Ishikawa (cell line): ENCODE data around the gene FASN.
A peak's percentile ranks its signal among the peaks of the same experiment; 100 is the strongest.

ENCODE experiments used
- CEBPB ChIP-seq: IDR thresholded peaks from 2 replicates; pipeline ENCODE4 v1.6.1; 2012
- CREB1 ChIP-seq: IDR thresholded peaks from 2 replicates; pipeline ENCODE4 v1.6.1; 2012; ENCODE audit warnings: low read depth
- EGR1 ChIP-seq: IDR thresholded peaks from 2 replicates; pipeline ENCODE4 v1.6.1; 2012
- EP300 ChIP-seq: IDR thresholded peaks from 2 replicates; pipeline ENCODE4 v1.6.1; 2012; ENCODE audit warnings: borderline replicate concordance
- FOXM1 ChIP-seq: IDR thresholded peaks from 2 replicates; pipeline ENCODE4 v1.6.1; 2012; ENCODE audit warnings: low read depth, borderline replicate concordance
- NFIC ChIP-seq: IDR thresholded peaks from 2 replicates; pipeline ENCODE4 v1.6.1; 2012
- RAD21 ChIP-seq: IDR thresholded peaks from 2 replicates; pipeline ENCODE4 v1.6.1; 2012; ENCODE audit warnings: low read depth
- TAF1 ChIP-seq: IDR thresholded peaks from 2 replicates; pipeline ENCODE4 v1.6.1; 2012; ENCODE audit warnings: low read depth, mild to moderate bottlenecking
- TCF12 ChIP-seq: IDR thresholded peaks from 2 replicates; pipeline ENCODE4 v1.6.1; 2012; ENCODE audit warnings: low read depth
- TEAD4 ChIP-seq: IDR thresholded peaks from 2 replicates; pipeline ENCODE4 v1.6.1; 2012
- YY1 ChIP-seq: IDR thresholded peaks from 2 replicates; pipeline ENCODE4 v1.6.1; 2012; ENCODE audit warnings: low read depth
- ZBTB7A ChIP-seq: IDR thresholded peaks from 2 replicates; pipeline ENCODE4 v1.6.1; 2012; ENCODE audit warnings: low read depth
- TF ChIP-seq, protein P1 (sequence below): IDR thresholded peaks from 2 replicates; pipeline ENCODE4 v1.6.1; 2012; ENCODE audit warnings: low read depth, mild to moderate bottlenecking
- TF ChIP-seq, protein P2 (sequence below): IDR thresholded peaks from 2 replicates; pipeline ENCODE4 v1.6.1; 2012
- TF ChIP-seq, protein P3 (sequence below): IDR thresholded peaks from 2 replicates; pipeline ENCODE4 v1.6.1; 2012

FASN gene

DNA sequence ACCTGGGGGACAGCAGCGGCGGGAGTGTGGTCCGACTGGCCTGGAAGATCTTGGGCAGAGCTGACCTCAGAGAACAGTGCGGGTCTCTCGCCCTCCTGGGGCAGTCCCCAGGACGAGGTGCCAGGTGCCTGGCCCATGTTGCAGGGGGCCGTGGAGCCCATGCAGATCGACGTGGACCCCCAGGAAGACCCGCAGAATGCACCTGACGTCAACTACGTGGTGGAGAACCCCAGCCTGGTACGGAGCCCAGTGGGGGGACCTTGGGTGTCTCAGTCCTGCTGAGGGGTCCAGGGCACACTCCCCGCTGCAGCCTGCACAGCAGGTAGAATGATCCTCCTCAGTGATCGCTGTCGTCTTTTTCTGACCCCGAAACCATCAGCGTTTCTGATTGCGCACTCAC is 44.9 kb downstream of the FASN start:
- TF ChIP-seq CREB1 (no peak), TCF12 (no peak), YY1 (no peak)
- TF ChIP-seq, protein P1, sequence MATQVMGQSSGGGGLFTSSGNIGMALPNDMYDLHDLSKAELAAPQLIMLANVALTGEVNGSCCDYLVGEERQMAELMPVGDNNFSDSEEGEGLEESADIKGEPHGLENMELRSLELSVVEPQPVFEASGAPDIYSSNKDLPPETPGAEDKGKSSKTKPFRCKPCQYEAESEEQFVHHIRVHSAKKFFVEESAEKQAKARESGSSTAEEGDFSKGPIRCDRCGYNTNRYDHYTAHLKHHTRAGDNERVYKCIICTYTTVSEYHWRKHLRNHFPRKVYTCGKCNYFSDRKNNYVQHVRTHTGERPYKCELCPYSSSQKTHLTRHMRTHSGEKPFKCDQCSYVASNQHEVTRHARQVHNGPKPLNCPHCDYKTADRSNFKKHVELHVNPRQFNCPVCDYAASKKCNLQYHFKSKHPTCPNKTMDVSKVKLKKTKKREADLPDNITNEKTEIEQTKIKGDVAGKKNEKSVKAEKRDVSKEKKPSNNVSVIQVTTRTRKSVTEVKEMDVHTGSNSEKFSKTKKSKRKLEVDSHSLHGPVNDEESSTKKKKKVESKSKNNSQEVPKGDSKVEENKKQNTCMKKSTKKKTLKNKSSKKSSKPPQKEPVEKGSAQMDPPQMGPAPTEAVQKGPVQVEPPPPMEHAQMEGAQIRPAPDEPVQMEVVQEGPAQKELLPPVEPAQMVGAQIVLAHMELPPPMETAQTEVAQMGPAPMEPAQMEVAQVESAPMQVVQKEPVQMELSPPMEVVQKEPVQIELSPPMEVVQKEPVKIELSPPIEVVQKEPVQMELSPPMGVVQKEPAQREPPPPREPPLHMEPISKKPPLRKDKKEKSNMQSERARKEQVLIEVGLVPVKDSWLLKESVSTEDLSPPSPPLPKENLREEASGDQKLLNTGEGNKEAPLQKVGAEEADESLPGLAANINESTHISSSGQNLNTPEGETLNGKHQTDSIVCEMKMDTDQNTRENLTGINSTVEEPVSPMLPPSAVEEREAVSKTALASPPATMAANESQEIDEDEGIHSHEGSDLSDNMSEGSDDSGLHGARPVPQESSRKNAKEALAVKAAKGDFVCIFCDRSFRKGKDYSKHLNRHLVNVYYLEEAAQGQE: no peak
- TF ChIP-seq, protein P2, sequence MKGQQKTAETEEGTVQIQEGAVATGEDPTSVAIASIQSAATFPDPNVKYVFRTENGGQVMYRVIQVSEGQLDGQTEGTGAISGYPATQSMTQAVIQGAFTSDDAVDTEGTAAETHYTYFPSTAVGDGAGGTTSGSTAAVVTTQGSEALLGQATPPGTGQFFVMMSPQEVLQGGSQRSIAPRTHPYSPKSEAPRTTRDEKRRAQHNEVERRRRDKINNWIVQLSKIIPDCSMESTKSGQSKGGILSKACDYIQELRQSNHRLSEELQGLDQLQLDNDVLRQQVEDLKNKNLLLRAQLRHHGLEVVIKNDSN: no peak

DNA sequence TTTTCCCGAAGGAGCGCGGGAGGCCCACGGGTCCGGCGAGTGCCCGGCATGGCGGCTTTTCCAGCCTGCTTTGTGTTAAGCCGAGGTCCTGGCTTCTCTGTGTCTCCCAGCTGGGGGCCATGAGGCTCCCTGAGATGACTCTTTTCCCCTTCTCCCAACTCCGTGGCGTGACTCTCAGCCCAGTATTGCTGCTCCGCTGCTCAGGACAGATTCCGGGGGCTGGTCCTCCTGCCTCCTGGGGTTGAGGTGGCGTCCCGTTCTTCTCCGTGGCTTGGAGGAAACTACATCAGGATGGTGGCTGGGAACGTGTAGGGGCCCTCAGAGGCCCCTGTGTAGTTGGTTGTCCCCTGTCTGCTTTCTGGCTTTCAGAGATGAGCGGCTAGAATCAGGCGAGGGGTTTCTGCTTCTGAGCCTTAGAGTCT is 45.4 kb downstream of the FASN start:
- TF ChIP-seq CREB1 (no peak), TCF12 (no peak), TAF1 (no peak), EGR1 (no peak), FOXM1 (no peak), TEAD4 (no peak)
- TF ChIP-seq, protein P3, sequence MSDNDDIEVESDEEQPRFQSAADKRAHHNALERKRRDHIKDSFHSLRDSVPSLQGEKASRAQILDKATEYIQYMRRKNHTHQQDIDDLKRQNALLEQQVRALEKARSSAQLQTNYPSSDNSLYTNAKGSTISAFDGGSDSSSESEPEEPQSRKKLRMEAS: no peak

DNA sequence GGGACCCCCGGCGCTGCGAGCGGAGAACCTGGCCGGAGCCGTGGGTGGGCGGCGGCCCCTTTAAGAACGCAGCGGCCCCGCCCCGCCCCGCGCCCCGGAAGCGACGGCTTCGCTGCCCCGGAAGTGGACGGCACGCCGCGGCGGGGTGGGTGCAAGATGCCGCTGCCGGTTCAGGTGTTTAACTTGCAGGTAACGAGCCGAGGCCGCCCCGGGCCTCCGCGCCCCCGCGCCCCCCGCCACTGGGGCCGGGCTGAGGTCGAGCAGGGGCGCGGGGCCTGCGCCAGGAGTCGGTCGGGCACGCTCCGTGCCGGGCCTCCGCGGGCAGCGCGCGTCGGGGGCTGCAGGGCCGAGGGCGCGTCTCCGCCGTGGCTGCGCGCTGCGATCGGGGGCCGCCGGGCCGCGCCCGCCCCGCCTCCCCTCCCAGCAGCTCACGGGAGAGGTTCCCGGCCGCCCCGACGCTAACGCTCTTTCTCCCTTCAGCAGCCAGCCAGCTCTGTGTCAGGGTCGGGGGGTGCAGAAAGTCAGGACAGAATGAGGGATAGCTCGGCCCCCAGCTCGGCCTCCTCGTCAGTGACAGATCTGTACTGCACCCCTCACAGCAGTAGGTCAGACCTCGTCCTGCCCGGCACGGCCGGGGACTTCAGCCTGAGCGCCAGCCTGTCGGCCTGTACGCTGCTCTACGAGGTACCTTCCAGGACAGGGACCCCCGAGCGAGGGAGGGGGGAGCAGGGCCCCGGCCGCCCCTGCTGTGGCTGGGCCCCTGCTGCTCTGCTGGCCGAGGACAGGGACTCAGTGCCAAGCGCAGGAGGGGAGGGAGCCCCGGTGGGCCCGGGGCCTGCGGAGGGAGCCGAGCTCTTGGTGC is 46.0 kb downstream of the FASN start, which contains the start of the genes GPS1 and RFNG:
TSS of gene GPS1 (plus strand) at position 123 of the 862 bp plus-strand sequence. CDS start at position 157, 34 bp downstream.
TSS of gene RFNG (minus strand) at position 36 of the 862 bp plus-strand sequence. CDS start 45 bp downstream, outside the sequence.
- no peak for TF ChIP-seq FOXM1
- no peak for TF ChIP-seq RAD21
- TF ChIP-seq, protein P2: no peak
- TF ChIP-seq ZBTB7A: 0 out of 2 replicates have a peak, but pooled peaks have one; percentile 8
- no peak; the same call in 1 of the 2 replicates for TF ChIP-seq CREB1
- TF ChIP-seq EGR1: peak; percentile 34; the same call in 1 of the 2 replicates
- TF ChIP-seq, protein P3: peak; percentile 52
- TF ChIP-seq, protein P1: no peak
- TF ChIP-seq CEBPB: no peak
- TF ChIP-seq TEAD4: no peak
- TF ChIP-seq TAF1: peak; percentile 71
- no peak for TF ChIP-seq TCF12
- TF ChIP-seq NFIC: no peak
- no peak for TF ChIP-seq EP300
- TF ChIP-seq YY1: peak; percentile 71; the same call in 1 of the 2 replicates

DNA sequence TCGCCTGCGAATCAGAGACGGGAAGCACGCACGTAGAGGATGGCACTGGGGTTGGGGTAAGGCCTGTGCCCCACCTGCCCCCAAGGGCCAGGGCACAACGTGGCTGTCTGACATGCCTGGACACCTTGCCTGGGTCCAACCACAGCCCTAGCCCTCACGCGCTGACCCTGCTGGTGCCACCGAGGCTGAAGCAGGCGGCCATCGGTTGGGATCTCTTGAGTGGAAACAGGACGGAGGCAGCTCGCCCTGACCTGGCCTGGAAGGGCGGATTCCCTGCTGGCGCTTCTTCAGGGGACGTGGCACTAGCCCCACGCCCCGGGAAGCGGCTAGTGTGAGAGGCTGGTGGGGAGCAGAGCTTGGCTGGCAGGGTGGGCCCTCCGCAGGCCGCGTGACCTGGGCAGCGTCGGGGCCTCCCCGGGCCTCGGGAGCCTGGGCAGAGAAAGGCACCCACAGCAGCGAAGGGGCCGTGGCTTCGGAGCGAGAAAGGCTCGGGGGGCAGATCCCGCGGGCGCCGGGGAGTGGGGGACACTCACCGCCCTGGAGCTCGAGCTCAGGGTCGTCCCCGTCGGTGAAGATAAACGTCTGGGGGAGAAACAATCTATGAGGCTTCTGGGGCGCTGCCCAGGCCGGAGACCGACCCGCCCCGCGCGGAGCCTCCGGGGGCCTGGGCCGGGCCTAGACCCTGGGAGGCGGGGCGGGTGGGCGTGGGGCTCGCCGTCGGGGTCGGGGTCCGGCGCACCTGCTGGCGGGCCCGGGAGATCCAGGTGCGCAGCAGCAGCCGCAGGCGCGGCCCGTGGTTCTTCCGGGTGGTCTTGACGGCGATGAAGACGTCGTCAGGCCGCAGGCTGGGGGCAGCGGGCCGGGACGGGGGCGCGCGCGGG is 47.0 kb downstream of the FASN start:
- TF ChIP-seq CEBPB: no peak
- peak; percentile 87 for TF ChIP-seq ZBTB7A

DNA sequence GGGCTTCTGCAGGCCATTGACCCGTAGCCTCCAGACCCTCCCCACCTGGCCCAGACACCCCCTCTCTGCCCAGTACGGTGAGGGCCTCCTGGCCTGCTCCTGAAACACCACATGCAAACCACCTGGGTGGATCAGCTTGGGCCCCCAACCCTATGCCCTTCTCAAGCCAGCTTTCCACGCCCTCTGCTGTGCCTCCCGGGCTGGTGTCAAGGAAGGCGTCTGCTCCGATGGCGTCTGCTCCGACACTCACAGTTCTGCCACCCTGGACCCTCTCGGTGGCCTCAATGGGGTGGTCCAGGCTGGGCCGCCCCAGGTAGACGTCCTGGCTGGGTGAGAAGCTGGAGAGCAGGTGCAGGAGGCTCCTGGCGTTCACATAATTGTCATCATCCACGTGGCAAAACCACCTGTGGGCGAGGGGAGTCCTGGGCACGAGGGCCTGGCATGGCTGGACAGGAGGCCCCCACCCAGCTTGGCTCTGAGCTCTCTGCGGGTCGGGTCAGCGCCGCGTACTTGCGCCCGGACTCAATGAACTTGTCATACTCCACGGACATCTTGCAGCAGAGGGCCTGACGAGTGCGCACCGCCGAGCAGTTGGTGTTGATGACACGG is 47.8 kb downstream of the FASN start:
- no peak for TF ChIP-seq EP300
- no peak for TF ChIP-seq TAF1
- TF ChIP-seq, protein P3: no peak
- no peak for TF ChIP-seq NFIC
- no peak for TF ChIP-seq EGR1
